ENCODE measurements around the gene ICAM4.
"Not testable (repeated sequence)": the region's sequence is repeated elsewhere in the genome, so short reads cannot be mapped to it uniquely, and the experiment has no call there.

Gene ICAM4

GRCh38 chr19:10269333-10270179, 17.2 kb upstream of the ICAM4 start:
- DNase-seq, result peak; percentile 99

DNA sequence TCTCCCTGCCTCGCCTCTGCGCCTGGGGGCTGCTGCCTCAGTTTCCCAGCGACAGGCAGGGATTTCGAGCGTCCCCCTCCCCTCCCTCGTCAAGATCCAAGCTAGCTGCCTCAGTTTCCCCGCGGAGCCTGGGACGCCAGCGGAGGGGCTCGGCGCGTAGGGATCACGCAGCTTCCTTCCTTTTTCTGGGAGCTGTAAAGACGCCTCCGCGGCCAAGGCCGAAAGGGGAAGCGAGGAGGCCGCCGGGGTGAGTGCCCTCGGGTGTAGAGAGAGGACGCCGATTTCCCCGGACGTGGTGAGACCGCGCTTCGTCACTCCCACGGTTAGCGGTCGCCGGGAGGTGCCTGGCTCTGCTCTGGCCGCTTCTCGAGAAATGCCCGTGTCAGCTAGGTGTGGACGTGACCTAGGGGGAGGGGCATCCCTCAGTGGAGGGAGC, 16.6 kb upstream of the ICAM4 start:
- DNase-seq, result peak; percentile 97

DNA sequence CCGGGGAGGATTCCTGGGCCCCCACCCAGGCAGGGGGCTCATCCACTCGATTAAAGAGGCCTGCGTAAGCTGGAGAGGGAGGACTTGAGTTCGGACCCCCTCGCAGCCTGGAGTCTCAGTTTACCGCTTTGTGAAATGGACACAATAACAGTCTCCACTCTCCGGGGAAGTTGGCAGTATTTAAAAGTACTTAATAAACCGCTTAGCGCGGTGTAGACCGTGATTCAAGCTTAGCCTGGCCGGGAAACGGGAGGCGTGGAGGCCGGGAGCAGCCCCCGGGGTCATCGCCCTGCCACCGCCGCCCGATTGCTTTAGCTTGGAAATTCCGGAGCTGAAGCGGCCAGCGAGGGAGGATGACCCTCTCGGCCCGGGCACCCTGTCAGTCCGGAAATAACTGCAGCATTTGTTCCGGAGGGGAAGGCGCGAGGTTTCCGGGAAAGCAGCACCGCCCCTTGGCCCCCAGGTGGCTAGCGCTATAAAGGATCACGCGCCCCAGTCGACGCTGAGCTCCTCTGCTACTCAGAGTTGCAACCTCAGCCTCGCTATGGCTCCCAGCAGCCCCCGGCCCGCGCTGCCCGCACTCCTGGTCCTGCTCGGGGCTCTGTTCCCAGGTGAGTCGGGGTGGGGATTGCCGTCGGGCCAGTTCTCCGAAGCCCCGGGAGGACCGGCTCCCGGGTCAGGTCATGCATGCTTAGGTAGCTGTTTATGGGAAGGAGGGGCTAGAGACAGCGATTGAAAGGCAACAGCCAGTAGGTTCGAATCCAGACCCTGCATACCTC, 15.9 kb upstream of the ICAM4 start, which contains the start of gene ICAM1:
Gene ICAM1, plus strand, starts transcription at position 505 of the 779 bp plus-strand sequence. Its CDS starts 40 bp downstream, at position 545.
- peak; percentile 98 to 99 (median 99) for DNase-seq

DNA sequence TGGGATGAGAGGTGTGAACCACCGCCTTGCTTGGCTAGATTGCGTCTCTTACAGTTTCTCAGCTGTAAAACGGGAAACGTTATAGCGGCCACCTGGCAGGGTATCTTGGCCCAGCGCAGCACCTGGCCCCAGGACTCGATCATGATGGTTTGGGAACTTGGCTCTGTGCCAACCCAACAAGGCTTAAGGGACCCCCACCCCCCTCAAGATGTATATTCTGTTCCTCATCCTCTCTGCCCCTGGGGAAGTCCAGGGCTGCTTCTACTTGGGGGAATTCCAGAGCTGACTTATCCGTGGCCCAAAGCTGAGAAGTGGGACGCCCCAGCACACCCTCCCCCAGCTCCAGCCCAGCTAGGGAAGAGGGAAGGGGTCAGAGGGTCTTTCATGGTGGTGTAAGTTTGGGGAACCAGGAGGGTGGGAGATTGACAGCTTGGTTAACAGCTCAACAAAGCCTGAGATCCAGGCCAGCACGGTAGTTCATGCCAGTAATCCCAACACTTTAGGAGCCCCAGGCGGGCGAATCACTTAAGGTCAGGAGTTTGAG, 15.1 kb upstream of the ICAM4 start:
- DNase-seq, result peak; percentile 90 to 93 (median 92)

GRCh38 chr19:10274589-10274988, 12.2 kb upstream of the ICAM4 start:
- peak in 1 of 3 donors; percentile 21 for DNase-seq

- DNase-seq, result peak; percentile 46 to 64 (median 58)
Measured at GRCh38 chr19:10277795-10278589, 8.8 kb upstream of the ICAM4 start.

- DNase-seq, result peak in 1 of 3 donors; percentile 21
Measured at GRCh38 chr19:10278935-10279334, 7.8 kb upstream of the ICAM4 start.

GRCh38 chr19:10279737-10280442, 6.9 kb upstream of the ICAM4 start:
- DNase-seq, result peak in 2 of 3 donors; percentile 29 to 35

DNA sequence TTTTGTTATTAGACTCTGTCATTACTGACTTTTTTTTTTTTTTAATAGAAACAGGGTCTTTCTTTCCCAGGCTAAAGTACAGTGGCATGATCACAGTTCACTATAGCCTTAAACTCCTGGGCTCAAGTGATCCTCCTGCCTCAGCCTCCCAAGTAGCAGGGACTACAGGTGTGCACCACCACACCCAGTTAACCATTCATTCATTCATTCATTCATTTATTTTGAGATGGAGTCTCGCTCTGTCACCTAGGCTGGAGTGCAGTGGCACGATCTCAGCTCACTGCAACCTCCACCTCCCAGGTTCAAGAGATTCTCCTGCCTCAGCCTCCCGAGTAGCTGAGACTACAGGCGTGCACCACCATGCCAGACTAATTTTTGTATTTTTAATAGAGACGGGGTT, 4.7 kb upstream of the ICAM4 start:
- not testable (repeated sequence) for DNase-seq

DNA sequence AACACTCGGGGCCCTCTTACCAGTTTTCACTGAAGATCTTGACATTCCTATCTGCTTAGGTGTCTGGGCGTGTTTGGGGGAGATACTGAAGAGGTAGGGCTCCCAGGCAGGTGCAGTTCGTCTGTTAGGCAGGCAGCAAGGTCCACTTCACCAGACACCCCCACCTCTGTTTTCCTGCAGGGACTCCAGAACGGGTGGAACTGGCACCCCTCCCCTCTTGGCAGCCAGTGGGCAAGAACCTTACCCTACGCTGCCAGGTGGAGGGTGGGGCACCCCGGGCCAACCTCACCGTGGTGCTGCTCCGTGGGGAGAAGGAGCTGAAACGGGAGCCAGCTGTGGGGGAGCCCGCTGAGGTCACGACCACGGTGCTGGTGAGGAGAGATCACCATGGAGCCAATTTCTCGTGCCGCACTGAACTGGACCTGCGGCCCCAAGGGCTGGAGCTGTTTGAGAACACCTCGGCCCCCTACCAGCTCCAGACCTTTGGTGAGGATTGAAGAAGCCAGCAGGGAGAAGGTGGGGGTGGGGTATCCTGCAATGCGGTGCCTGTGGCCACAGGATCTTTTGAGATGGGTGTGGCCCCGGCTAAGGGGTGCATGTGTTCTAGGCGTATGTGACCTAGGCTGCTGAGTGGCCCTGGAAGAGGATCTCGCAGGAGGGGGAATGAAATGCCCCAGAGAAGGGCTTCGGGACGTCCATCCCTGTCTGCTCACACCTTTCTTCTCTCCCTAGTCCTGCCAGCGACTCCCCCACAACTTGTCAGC, 3.3 kb upstream of the ICAM4 start:
- DNase-seq, result peak in 2 of 3 donors; percentile 31 to 48

DNA sequence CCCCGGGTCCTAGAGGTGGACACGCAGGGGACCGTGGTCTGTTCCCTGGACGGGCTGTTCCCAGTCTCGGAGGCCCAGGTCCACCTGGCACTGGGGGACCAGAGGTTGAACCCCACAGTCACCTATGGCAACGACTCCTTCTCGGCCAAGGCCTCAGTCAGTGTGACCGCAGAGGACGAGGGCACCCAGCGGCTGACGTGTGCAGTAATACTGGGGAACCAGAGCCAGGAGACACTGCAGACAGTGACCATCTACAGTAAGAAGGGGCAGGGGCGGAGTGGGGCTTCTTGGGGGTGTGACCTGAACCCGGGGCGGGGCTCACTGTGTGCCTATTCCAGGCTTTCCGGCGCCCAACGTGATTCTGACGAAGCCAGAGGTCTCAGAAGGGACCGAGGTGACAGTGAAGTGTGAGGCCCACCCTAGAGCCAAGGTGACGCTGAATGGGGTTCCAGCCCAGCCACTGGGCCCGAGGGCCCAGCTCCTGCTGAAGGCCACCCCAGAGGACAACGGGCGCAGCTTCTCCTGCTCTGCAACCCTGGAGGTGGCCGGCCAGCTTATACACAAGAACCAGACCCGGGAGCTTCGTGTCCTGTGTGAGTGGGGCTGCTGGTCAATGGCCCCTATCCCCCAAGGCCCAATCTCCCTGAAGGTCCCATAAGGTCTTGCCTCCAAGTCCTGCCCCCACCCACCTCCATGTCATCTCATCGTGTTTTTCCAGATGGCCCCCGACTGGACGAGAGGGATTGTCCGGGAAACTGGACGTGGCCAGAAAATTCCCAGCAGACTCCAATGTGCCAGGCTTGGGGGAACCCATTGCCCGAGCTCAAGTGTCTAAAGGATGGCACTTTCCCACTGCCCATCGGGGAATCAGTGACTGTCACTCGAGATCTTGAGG, 2.4 kb upstream of the ICAM4 start:
- peak in 2 of 3 donors; percentile 31 to 50 for DNase-seq

DNA sequence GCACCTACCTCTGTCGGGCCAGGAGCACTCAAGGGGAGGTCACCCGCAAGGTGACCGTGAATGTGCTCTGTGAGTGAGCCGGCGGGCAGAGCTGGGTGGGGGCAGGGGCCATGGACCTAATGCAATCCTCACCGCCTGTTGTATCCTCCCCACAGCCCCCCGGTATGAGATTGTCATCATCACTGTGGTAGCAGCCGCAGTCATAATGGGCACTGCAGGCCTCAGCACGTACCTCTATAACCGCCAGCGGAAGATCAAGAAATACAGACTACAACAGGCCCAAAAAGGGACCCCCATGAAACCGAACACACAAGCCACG, 1.8 kb upstream of the ICAM4 start:
- DNase-seq, result no peak

- DNase-seq, result peak in 1 of 3 donors; percentile 24
Measured at GRCh38 chr19:10285393-10285792, 1.4 kb upstream of the ICAM4 start.

- DNase-seq, result peak; percentile 76 to 87 (median 78)
Measured at GRCh38 chr19:10288662-10289166, 2.0 kb downstream of the ICAM4 start.

DNA sequence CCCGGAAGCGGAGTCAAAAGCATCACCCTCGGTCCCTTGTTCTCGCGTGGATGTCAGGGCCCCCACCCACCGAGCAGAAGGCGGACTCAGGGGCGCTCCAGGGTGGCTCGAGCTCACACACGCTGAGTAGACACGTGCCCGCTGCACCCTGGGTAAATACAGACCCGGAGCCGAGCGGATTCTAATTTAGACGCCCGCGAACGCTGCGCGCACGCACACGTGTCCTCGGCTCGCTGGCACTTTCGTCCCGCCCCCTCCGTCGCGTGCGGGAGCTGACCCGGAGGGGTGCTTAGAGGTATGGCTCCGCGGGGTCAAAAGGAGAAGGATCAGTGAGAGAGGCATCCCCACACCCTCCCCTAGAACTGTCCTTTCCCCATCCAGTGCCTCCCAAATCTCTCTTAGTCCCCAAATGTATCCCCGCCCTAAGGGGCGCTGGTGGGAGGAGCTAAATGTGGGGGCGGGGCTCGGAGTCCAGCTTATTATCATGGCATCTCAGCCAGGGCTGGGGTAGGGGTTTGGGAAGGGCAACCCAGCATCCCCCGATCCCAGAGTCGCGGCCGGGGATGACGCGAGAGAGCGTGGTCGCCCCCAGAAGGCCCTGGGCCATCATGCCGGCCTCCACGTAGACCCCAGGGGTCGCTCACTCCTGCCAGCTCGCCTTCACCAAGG, 2.5 kb downstream of the ICAM4 start:
- DNase-seq, result peak; percentile 86 to 93 (median 87)

- DNase-seq, result peak; percentile 69 to 88 (median 70)
Measured at GRCh38 chr19:10289836-10290356, 3.1 kb downstream of the ICAM4 start, which contains the start of gene ICAM5. Gene ICAM5, plus strand, starts transcription at chr19:10289952. Its CDS starts 92 bp downstream, at chr19:10290044.

DNA sequence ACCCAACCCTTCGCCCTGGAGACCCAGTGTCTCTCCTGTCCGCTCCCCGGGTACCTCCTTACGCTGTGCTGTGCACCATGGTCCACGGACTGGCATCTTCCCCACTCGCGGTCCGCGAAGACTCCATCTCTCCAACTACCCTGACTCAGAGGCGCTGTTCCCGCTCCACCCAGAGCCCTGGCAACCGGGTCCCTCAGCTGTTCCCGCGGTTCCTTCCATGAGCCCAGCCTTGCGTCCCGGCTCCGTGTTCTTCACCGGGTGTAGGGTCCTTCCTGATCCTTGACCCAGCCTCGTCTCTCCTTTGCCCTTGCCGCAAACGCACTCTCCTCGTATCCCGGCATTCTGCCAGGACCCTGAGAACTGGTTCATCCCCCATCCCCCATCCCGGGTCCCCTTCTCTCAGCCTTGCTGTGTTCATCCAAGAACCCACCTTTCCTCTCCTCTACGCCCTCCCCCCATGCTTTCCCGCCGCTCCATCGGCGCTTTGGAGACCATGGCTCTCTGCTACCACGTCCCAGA, 3.7 kb downstream of the ICAM4 start:
- DNase-seq, result peak; percentile 40 to 54 (median 45)

GRCh38 chr19:10290876-10291553, 4.3 kb downstream of the ICAM4 start:
- DNase-seq, result peak; percentile 75 to 89 (median 86)
